RWPE1 (cell line): Measurements from ENCODE around the gene PDCD11.

Source experiments
- CTCF ChIA-PET: fragments of 350-600 bp; sonication (Branson Sonifier 250); formaldehyde crosslinking; extraction: SDS; loops from one replicate; lab custom pipeline; 2021; lab: Yijun Ruan, JAX
- POLR2A ChIA-PET: fragments of 400-600 bp; formaldehyde crosslinking; extraction: SDS; loops from one replicate; lab custom pipeline; 2020; ENCODE audit warnings: antibody characterized with exemption; ENCODE audit not compliant: low non-redundant PET; lab: Yijun Ruan, JAX
- DNase-seq: peaks from one replicate; pipeline ENCODE4 v3.0.0; 2012; ENCODE audit warnings: low spot score
- H3K27ac ChIP-seq: fragments of 450-650 bp; 2 replicates; pipeline ENCODE4 v1.5.1; 2017
- CTCF ChIP-seq: fragments of 450-650 bp; conservative IDR thresholded peaks from 2 replicates; pipeline ENCODE4 v1.5.1; 2017; ENCODE audit warnings: low read depth, mild to moderate bottlenecking

The PDCD11 gene

GRCh38 chr10:103474077-103474476 is 77.7 kb downstream of the PDCD11 start:
- ChIA-PET POLR2A (no interaction called here), CTCF (interaction anchor here (0.6 kb wide), 1 partner anchor 55 kb away, joined by 3 read pairs; no protein-coding TSS in a partner anchor)
- no peak for TF ChIP-seq CTCF
- DNase-seq, result no peak
- no peak overlapping the region for H3K27ac ChIP-seq

GRCh38 chr10:103475437-103475836 is 79.0 kb downstream of the PDCD11 start:
- H3K27ac ChIP-seq, result no peak overlapping the region
- no peak for DNase-seq
- no peak for TF ChIP-seq CTCF
- ChIA-PET CTCF (interaction anchor here (0.6 to 0.7 kb wide), 3 partner anchors 31 to 1076 kb away, joined by 3 read pairs; no protein-coding TSS in a partner anchor), POLR2A (no interaction called here)

GRCh38 chr10:103476046-103476768 is 79.8 kb downstream of the PDCD11 start:
- DNase-seq, result no peak
- POLR2A ChIA-PET, result no interaction called here
- TF ChIP-seq CTCF, result no peak

GRCh38 chr10:103478671-103479070 is 82.2 kb downstream of the PDCD11 start:
- peak overlapping the region; percentile 30 for H3K27ac ChIP-seq
- DNase-seq, result no peak
- TF ChIP-seq CTCF, result no peak
- ChIA-PET POLR2A (no interaction called here), CTCF (no interaction called here)

More at GRCh38 chr10:103476046-103476768, 79.8 kb downstream of the PDCD11 start:
- no peak overlapping the region for H3K27ac ChIP-seq
- CTCF ChIA-PET, result interaction anchor here (1.2 to 1.7 kb wide), 2 partner anchors 9 to 59 kb away, joined by 3 to 5 read pairs; no protein-coding TSS in a partner anchor

GRCh38 chr10:103479135-103479534 is 82.7 kb downstream of the PDCD11 start, which contains the start of gene CALHM3:
CALHM3 (minus strand) TSS chr10:103479240; CDS start chr10:103479032, 208 bp downstream.
- ChIA-PET CTCF (no interaction called here), POLR2A (no interaction called here)
- peak within 1 kb of the TSS; percentile 30 for H3K27ac ChIP-seq
- peak; percentile 75 for DNase-seq
- TF ChIP-seq CTCF, result no peak

GRCh38 chr10:103480521-103480920 is 84.1 kb downstream of the PDCD11 start:
- H3K27ac ChIP-seq, result peak overlapping the region; percentile 0; the same call in 1 of the 2 replicates
- no peak for TF ChIP-seq CTCF
- no peak for DNase-seq
- ChIA-PET CTCF (interaction anchor here (0.9 to 1.2 kb wide), 3 partner anchors 9 to 205 kb away, joined by 4 to 6 read pairs (median 4); no protein-coding TSS in a partner anchor), POLR2A (no interaction called here)
